Hepatic stellate cell (primary cell): ENCODE data around the gene TSTD1.
"Not testable (repeated sequence)": the region's sequence is repeated elsewhere in the genome, so short reads cannot be mapped to it uniquely, and the experiment has no call there.

ENCODE experiments used
- DNase-seq: peaks from one replicate; pipeline ENCODE4 v3.0.0; 2011; ENCODE audit warnings: low spot score

The TSTD1 gene

GRCh38 chr1:161068306-161069234 lies 29.8 kb upstream of the TSTD1 start:
- DNase-seq: no peak

- DNase-seq: no peak
Measured at GRCh38 chr1:161066694-161067093, 27.9 kb upstream of the TSTD1 start.

- not testable (repeated sequence) for DNase-seq
Measured at GRCh38 chr1:161065681-161066080, 26.9 kb upstream of the TSTD1 start.

GRCh38 chr1:161063936-161064335 lies 25.2 kb upstream of the TSTD1 start:
- not testable (repeated sequence) for DNase-seq

- no peak for DNase-seq
Measured at GRCh38 chr1:161061419-161061818, 22.7 kb upstream of the TSTD1 start.

GRCh38 chr1:161059293-161059692 lies 20.5 kb upstream of the TSTD1 start:
- no peak for DNase-seq

- DNase-seq: no peak
Measured at GRCh38 chr1:161054805-161055204, 16.0 kb upstream of the TSTD1 start.

- DNase-seq: no peak
Measured at GRCh38 chr1:161054232-161054631, 15.5 kb upstream of the TSTD1 start.

- no peak for DNase-seq
Measured at GRCh38 chr1:161052899-161053298, 14.1 kb upstream of the TSTD1 start.

GRCh38 chr1:161051219-161051618 lies 12.5 kb upstream of the TSTD1 start:
- no peak for DNase-seq

GRCh38 chr1:161048949-161049722 lies 10.4 kb upstream of the TSTD1 start:
- DNase-seq: no peak

- no peak for DNase-seq
Measured at GRCh38 chr1:161047436-161048420, 9.0 kb upstream of the TSTD1 start.

GRCh38 chr1:161046605-161047228 lies 8.0 kb upstream of the TSTD1 start:
- DNase-seq: no peak

GRCh38 chr1:161045736-161046604 lies 7.2 kb upstream of the TSTD1 start, which contains the start of gene USF1:
Gene USF1, minus strand, starts transcription at chr1:161045977. Its CDS starts 2,702 bp downstream, at chr1:161043275.
- peak; percentile 96 for DNase-seq

- DNase-seq: peak; percentile 83
Measured at GRCh38 chr1:161044908-161045735, 6.4 kb upstream of the TSTD1 start.

GRCh38 chr1:161044535-161044907 lies 5.8 kb upstream of the TSTD1 start:
- peak; percentile 25 for DNase-seq

GRCh38 chr1:161039546-161039945 lies 782 bp upstream of the TSTD1 start:
- DNase-seq: no peak

- no peak for DNase-seq
Measured at GRCh38 chr1:161039154-161039545, 386 bp upstream of the TSTD1 start.
